B cell (primary cell): Measurements from ENCODE around the gene MESP1. TPM values are rescaled to one million over a fixed set of nuclear protein-coding genes. Genes with fewer than 3 reads are reported as not detected.

ENCODE experiments used
- ATAC-seq: fragments of 200-7000 bp; cut with Tn5 transposase; one replicate; pipeline ENCODE4 v1.10.0; 2021; ENCODE audit warnings: low read depth, mild to moderate bottlenecking, moderate number of reproducible peaks, moderate library complexity
- CTCF ChIA-PET: fragments of 350-600 bp; sonication (Branson Sonifier 250); formaldehyde crosslinking; loops from one replicate; lab custom pipeline; 2021; ENCODE audit warnings: antibody characterized with exemption, inconsistent platforms; lab: Charles Lee
- POLR2A ChIA-PET: fragments of 350-600 bp; sonication (Branson Sonifier 250); formaldehyde crosslinking; loops from one replicate; lab custom pipeline; 2021; ENCODE audit warnings: antibody characterized with exemption; lab: Charles Lee
- DNase-seq: peaks from one replicate; pipeline ENCODE4 v3.0.0; 2013
- H2AFZ ChIP-seq: 2 replicates; pipeline ENCODE4 v1.6.1; 2012; ENCODE audit warnings: mild to moderate bottlenecking, low read depth, low read length; ENCODE audit not compliant: insufficient read depth, poor library complexity, severe bottlenecking
- H3K27ac ChIP-seq, 2 donors: 1 replicate in 1 of 2; 2 replicates in 1 of 2; pipeline ENCODE4 v1.5.1; 2012 to 2013; ENCODE audit warnings: low read length in 2 of 2, mild to moderate bottlenecking in 2 of 2, moderate library complexity in 1 of 2
- H3K27me3 ChIP-seq, 4 experiments: fragments of 200-600 bp in 1 of 4; sonication (generic) in 1 of 4; replicated peaks in 1 of 4; 1 replicate in 2 of 4; 2 replicates in 2 of 4; pipeline versions ENCODE4 v1.6.1 to v1.7.0; 2013 to 2016; ENCODE audit warnings: low read length in 3 of 4, mild to moderate bottlenecking in 2 of 4, mixed read lengths in 1 of 4, moderate library complexity in 1 of 4; ENCODE audit not compliant: insufficient read depth in 4 of 4, control insufficient read depth in 3 of 4; ENCODE audit errors: control extremely low read depth in 1 of 4
- H3K36me3 ChIP-seq, 2 experiments: replicated peaks in 1 of 2; 1 replicate in 1 of 2; 2 replicates in 1 of 2; pipeline versions ENCODE4 v1.6.1 to v1.7.1; 2013; ENCODE audit warnings: low read length in 1 of 2; ENCODE audit not compliant: insufficient read depth in 2 of 2, control insufficient read depth in 1 of 2; ENCODE audit errors: control extremely low read depth in 1 of 2, extremely low read depth in 1 of 2
- H3K4me1 ChIP-seq, 2 donors: fragments of 200-600 bp in 1 of 2; sonication (generic) in 1 of 2; 1 replicate in 1 of 2; 2 replicates in 1 of 2; pipeline versions ENCODE4 v1.5.1 to v1.6.1; 2013 to 2017; ENCODE audit warnings: low read length in 2 of 2; ENCODE audit not compliant: control insufficient read depth in 2 of 2, insufficient read depth in 2 of 2
- H3K4me2 ChIP-seq: replicated peaks from 2 replicates; pipeline ENCODE3; 2012; ENCODE audit warnings: mild to moderate bottlenecking, low read depth, low read length; ENCODE audit not compliant: poor library complexity, severe bottlenecking
- H3K4me3 ChIP-seq, 5 experiments: fragments of 200-600 bp in 1 of 5; sonication (generic) in 1 of 5; 1 replicate in 3 of 5; 2 replicates in 2 of 5; pipeline versions ENCODE4 v1.5.1 to v1.7.0; 2011 to 2016; ENCODE audit warnings: low read length in 4 of 5, mild to moderate bottlenecking in 4 of 5, low read depth in 2 of 5, control low read depth in 1 of 5, moderate library complexity in 1 of 5; ENCODE audit not compliant: insufficient read depth in 1 of 5; ENCODE audit errors: control extremely low read depth in 1 of 5, extremely low read depth in 1 of 5
- H3K79me2 ChIP-seq: fragments of 200-600 bp; sonication (generic); one replicate; pipeline ENCODE4 v1.6.0; 2016; ENCODE audit warnings: low read length; ENCODE audit not compliant: control insufficient read depth, insufficient read depth
- H3K9ac ChIP-seq: fragments of 200-600 bp; sonication (generic); 2 replicates; pipeline ENCODE4 v1.6.1; 2017; ENCODE audit warnings: mild to moderate bottlenecking, low read length, moderate library complexity
- H3K9me3 ChIP-seq, 3 donors: one replicate each; pipeline versions ENCODE4 v1.6.1 to v1.7.1; 2013; ENCODE audit warnings: low read length in 2 of 3; ENCODE audit not compliant: control insufficient read depth in 2 of 3, insufficient read depth in 1 of 3; ENCODE audit errors: control extremely low read depth in 1 of 3
- H4K20me1 ChIP-seq: 2 replicates; pipeline ENCODE4 v1.6.0; 2012; ENCODE audit warnings: mild to moderate bottlenecking, low read length; ENCODE audit not compliant: insufficient read depth, control insufficient read depth, poor library complexity, severe bottlenecking
- H3K27ac Mint-ChIP-seq: one replicate; pipeline ENCODE4 v1.8.0; 2021; ENCODE audit warnings: mixed read lengths
- H3K27me3 Mint-ChIP-seq: one replicate; pipeline ENCODE4 v1.8.0; 2021; ENCODE audit warnings: mixed read lengths
- H3K4me1 Mint-ChIP-seq: one replicate; pipeline ENCODE4 v1.8.0; 2021; ENCODE audit warnings: mixed read lengths
- H3K4me3 Mint-ChIP-seq: one replicate; pipeline ENCODE4 v1.8.0; 2021; ENCODE audit warnings: mixed read lengths
- H3K9me3 Mint-ChIP-seq: one replicate; pipeline ENCODE4 v1.8.0; 2022; ENCODE audit warnings: mixed read lengths; ENCODE audit not compliant: insufficient read depth
- CTCF ChIP-seq: fragments of 200-600 bp; IDR thresholded peaks from one replicate; pipeline ENCODE4 v1.8.0; 2022; ENCODE audit warnings: antibody characterized with exemption, mild to moderate bottlenecking
- EZH2 ChIP-seq: IDR thresholded peaks from 2 replicates; pipeline ENCODE4 v1.6.1; 2012; ENCODE audit warnings: borderline replicate concordance, low read depth, mild to moderate bottlenecking, moderate library complexity, low read length; ENCODE audit not compliant: insufficient read depth, poor library complexity, severe bottlenecking
- WGBS: methylation state at CpG from one replicate; pipeline ENCODE4 v1.1.5; 2013; ENCODE audit warnings: missing lambda C conversion rate; ENCODE audit not compliant: insufficient coverage; 5-methylcytosine and 5-hydroxymethylcytosine counted together
- intact Hi-C: fragments of 100-400 bp; cut with micrococcal nuclease; formaldehyde crosslinking; loops from one replicate; pipeline ENCODE4 v1.10.0; 2022
- polyA plus RNA-seq: library from polyadenylated mRNA; depleted of rRNA; stranded (reverse); fragments of >200 nt; gene quantifications from 2 replicates; pipeline ENCODE4 v1.2.3, GENCODE V29; 2012
- total RNA-seq, 2 donors: library from RNA; stranded (reverse); fragments of 120-200 nt in 1 of 2; gene quantifications; 1 replicate in 1 of 2; 2 replicates in 1 of 2; pipeline versions ENCODE4 v1.2.3 to v1.2.4, GENCODE V29; 2013 to 2022

The MESP1 gene
- total and polyA plus RNA-seq, 2 donors (not counting 1 experiment from before 2014, with no cell fraction given), result 0.25 to 0.49 TPM

GRCh38 chr15:89723031-89723430, 28.0 kb downstream of the MESP1 start:
- Histone ChIP-seq H2AFZ (no peak overlapping the region), H3K36me3 (no peaks in the 10 kb centered on the region), H3K9ac (no peak overlapping the region), H3K4me3 (no peak overlapping the region), H3K4me2 (no peak overlapping the region), H3K27me3 (peaks cover 0 to 5% (median 2%) of the 10 kb centered on the region in 4 experiments), H3K79me2 (no peaks in the 10 kb centered on the region), H3K27ac (no peak overlapping the region), H3K4me1 (no peaks in the 10 kb centered on the region), H4K20me1 (no peaks in the 10 kb centered on the region), H3K9me3 (peaks cover 0 to 10% (median 6%) of the 10 kb centered on the region in 3 donors)
- no peak for ATAC-seq
- Mint-ChIP-seq H3K4me3 (no peak overlapping the region), H3K27me3 (peaks cover 32% of the 10 kb centered on the region), H3K27ac (no peak overlapping the region), H3K9me3 (peaks cover 5% of the 10 kb centered on the region), H3K4me1 (no peaks in the 10 kb centered on the region)
- ChIA-PET POLR2A (no interaction called here), CTCF (interaction anchor here (1.3 kb wide), 1 partner anchor 17 kb away, joined by 4 read pairs; no protein-coding TSS in a partner anchor)
- TF ChIP-seq CTCF, result no peak
- DNase-seq, result no peak
- no CpG with 5 or more reads among the region's 3 CpGs for WGBS
- intact Hi-C loops, result no loop called here

GRCh38 chr15:89714775-89715174, 36.3 kb downstream of the MESP1 start:
- Mint-ChIP-seq H3K4me3 (no peak overlapping the region), H3K27me3 (peaks cover 7% of the 10 kb centered on the region), H3K27ac (no peak overlapping the region), H3K4me1 (no peaks in the 10 kb centered on the region), H3K9me3 (peaks cover 2% of the 10 kb centered on the region)
- H3K9me3 ChIP-seq, result no peaks in the 10 kb centered on the region
- no CpG with 5 or more reads among the region's 2 CpGs for WGBS
- no peak for DNase-seq
- no peak overlapping the region for H3K4me2 ChIP-seq
- TF ChIP-seq CTCF, result no peak
- TF ChIP-seq EZH2, result no peak
- POLR2A ChIA-PET, result no interaction called here
- no peak overlapping the region for H2AFZ ChIP-seq
- CTCF ChIA-PET, result no interaction called here
- H4K20me1 ChIP-seq, result no peaks in the 10 kb centered on the region
- no peak for ATAC-seq
- no peak overlapping the region for H3K27ac ChIP-seq
- intact Hi-C loops, result no loop called here
- H3K9ac ChIP-seq, result no peak overlapping the region
- H3K4me1 ChIP-seq, result no peaks in the 10 kb centered on the region
- H3K27me3 ChIP-seq, result peaks cover 0 to 5% (median 0%) of the 10 kb centered on the region in 4 experiments
- H3K36me3 ChIP-seq, result no peaks in the 10 kb centered on the region
- H3K4me3 ChIP-seq, result no peak overlapping the region
- H3K79me2 ChIP-seq, result no peaks in the 10 kb centered on the region
